Mesenchymal stem cell (in vitro differentiated cells and primary cell): Measurements from ENCODE around the gene PPIC.

Experiments used
- DNase-seq: peaks from one replicate; pipeline ENCODE4 v3.0.0-alpha.2; 2013
- H2AFZ ChIP-seq: one replicate; pipeline ENCODE4 v1.6.1; 2013; ENCODE audit warnings: low read depth, mild to moderate bottlenecking, control low read depth, inconsistent platforms, low read length, moderate library complexity
- H2AK5ac ChIP-seq: 2 replicates; pipeline ENCODE4 v1.6.1; 2013; ENCODE audit warnings: low read length, moderate library complexity, mild to moderate bottlenecking, inconsistent platforms; ENCODE audit not compliant: severe bottlenecking
- H2BK120ac ChIP-seq: one replicate; pipeline ENCODE4 v1.6.1; 2013; ENCODE audit warnings: low read depth, mild to moderate bottlenecking, inconsistent platforms, low read length, moderate library complexity
- H2BK12ac ChIP-seq, 2 experiments: one replicate each; pipeline ENCODE4 v1.6.1; 2013; ENCODE audit warnings: inconsistent platforms in 2 of 2, low read length in 2 of 2, mild to moderate bottlenecking in 2 of 2, moderate library complexity in 2 of 2, control low read depth in 1 of 2
- H2BK15ac ChIP-seq: one replicate; pipeline ENCODE4 v1.6.1; 2013; ENCODE audit warnings: mild to moderate bottlenecking, low read depth, inconsistent platforms; ENCODE audit not compliant: poor library complexity, severe bottlenecking
- H2BK5ac ChIP-seq: 2 replicates; pipeline ENCODE4 v1.6.1; 2013; ENCODE audit warnings: low read depth, mild to moderate bottlenecking, low read length, control low read depth, inconsistent platforms; ENCODE audit not compliant: poor library complexity, severe bottlenecking
- H3K14ac ChIP-seq, 2 experiments: one replicate each; pipeline ENCODE4 v1.6.1; 2013; ENCODE audit warnings: inconsistent platforms in 2 of 2, low read length in 2 of 2, control low read depth in 1 of 2, mild to moderate bottlenecking in 1 of 2, moderate library complexity in 1 of 2
- H3K18ac ChIP-seq, 2 experiments: one replicate each; pipeline ENCODE4 v1.6.1; 2013; ENCODE audit warnings: inconsistent platforms in 2 of 2, low read length in 2 of 2, control low read depth in 1 of 2, low read depth in 1 of 2, mild to moderate bottlenecking in 1 of 2
- H3K23ac ChIP-seq, 2 experiments: one replicate each; pipeline ENCODE4 v1.6.1; 2013; ENCODE audit warnings: inconsistent platforms in 2 of 2, low read length in 2 of 2, mild to moderate bottlenecking in 2 of 2, moderate library complexity in 2 of 2, control low read depth in 1 of 2
- H3K27ac ChIP-seq: 2 replicates; pipeline ENCODE4 v1.5.1; 2013; ENCODE audit warnings: mild to moderate bottlenecking, moderate library complexity, low read length, control low read depth, inconsistent platforms; ENCODE audit not compliant: poor library complexity, severe bottlenecking
- H3K27me3 ChIP-seq, 2 experiments: 2 replicates each; pipeline versions ENCODE4 v1.6.1 to v1.7.0; 2013; ENCODE audit warnings: low read length in 2 of 2, mild to moderate bottlenecking in 2 of 2, moderate library complexity in 2 of 2, control low read depth in 1 of 2, inconsistent platforms in 1 of 2; ENCODE audit not compliant: control insufficient read depth in 1 of 2, insufficient read depth in 1 of 2
- H3K36me3 ChIP-seq, 2 experiments: 2 replicates each; pipeline versions ENCODE4 v1.6.1 to v1.7.0; 2013; ENCODE audit warnings: low read length in 2 of 2, control low read depth in 1 of 2, inconsistent platforms in 1 of 2, low read depth in 1 of 2, mild to moderate bottlenecking in 1 of 2; ENCODE audit not compliant: insufficient read depth in 2 of 2, control insufficient read depth in 1 of 2
- H3K4ac ChIP-seq, 2 experiments: one replicate each; pipeline ENCODE4 v1.6.1; 2013; ENCODE audit warnings: inconsistent platforms in 2 of 2, low read length in 2 of 2, mild to moderate bottlenecking in 2 of 2, moderate library complexity in 2 of 2, control low read depth in 1 of 2, low read depth in 1 of 2
- H3K4me1 ChIP-seq: 2 replicates; pipeline ENCODE4 v1.6.1; 2013; ENCODE audit warnings: low read depth, low read length, control low read depth; ENCODE audit not compliant: control insufficient read depth, insufficient read depth
- H3K4me2 ChIP-seq: 2 replicates; pipeline ENCODE4 v1.6.1; 2013; ENCODE audit warnings: low read length, mild to moderate bottlenecking, inconsistent platforms; ENCODE audit not compliant: poor library complexity, severe bottlenecking
- H3K4me3 ChIP-seq, 2 experiments: 2 replicates each; pipeline versions ENCODE4 v1.5.1 to v1.7.0; 2013; ENCODE audit warnings: low read length in 2 of 2, mild to moderate bottlenecking in 2 of 2, control low read depth in 1 of 2, low read depth in 1 of 2; ENCODE audit not compliant: insufficient read depth in 1 of 2
- H3K79me1 ChIP-seq: replicated peaks from 2 replicates; pipeline ENCODE4 v1.6.1; 2013; ENCODE audit warnings: mild to moderate bottlenecking, control low read depth, low read length, inconsistent platforms; ENCODE audit not compliant: poor library complexity, severe bottlenecking
- H3K9ac ChIP-seq: 2 replicates; pipeline ENCODE4 v1.7.0; 2013; ENCODE audit warnings: mild to moderate bottlenecking, low read length, moderate library complexity
- H3K9me3 ChIP-seq: 2 replicates; pipeline ENCODE4 v1.7.0; 2013; ENCODE audit warnings: mild to moderate bottlenecking, low read length; ENCODE audit not compliant: control insufficient read depth
- H4K8ac ChIP-seq: one replicate; pipeline ENCODE4 v1.6.1; 2013; ENCODE audit warnings: inconsistent platforms, mild to moderate bottlenecking, low read length, moderate library complexity
- H4K91ac ChIP-seq: one replicate; pipeline ENCODE4 v1.6.1; 2013; ENCODE audit warnings: mild to moderate bottlenecking, low read length, inconsistent platforms
- WGBS: methylation state at CpG from one replicate; pipeline ENCODE4 v1.1.7; 2013; ENCODE audit warnings: mixed read lengths; 5-methylcytosine and 5-hydroxymethylcytosine counted together

PPIC gene

DNA sequence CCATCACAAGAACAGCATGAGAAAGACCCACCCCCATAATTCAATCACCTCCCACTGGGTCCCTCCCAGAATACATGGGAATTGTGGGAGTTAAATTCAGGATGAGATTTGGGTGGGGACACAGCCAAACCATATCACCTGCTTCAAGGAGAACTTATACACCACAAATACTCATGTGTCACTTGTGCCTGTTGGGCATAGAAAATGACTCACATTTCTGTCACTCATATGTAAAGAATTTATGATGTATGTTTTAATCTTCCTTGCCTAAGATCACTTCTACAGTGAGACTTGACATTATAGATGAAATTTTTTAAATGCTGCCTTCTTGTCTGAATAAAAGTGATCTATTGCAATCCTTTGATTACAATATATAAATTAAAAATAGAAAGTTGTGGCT lies 29.5 kb upstream of the PPIC start:
- no peak overlapping the region for H2AK5ac ChIP-seq
- H3K79me1 ChIP-seq, result no peaks in the 10 kb centered on the region
- H2BK15ac ChIP-seq, result no peak overlapping the region
- DNase-seq, result no peak
- no peaks in the 10 kb centered on the region for H3K36me3 ChIP-seq
- H2AFZ ChIP-seq, result no peak overlapping the region
- H3K18ac ChIP-seq, result no peak overlapping the region
- no peak overlapping the region for H3K14ac ChIP-seq
- H3K9me3 ChIP-seq, result peaks cover 4% of the 10 kb centered on the region
- no peak overlapping the region for H2BK12ac ChIP-seq
- H4K8ac ChIP-seq, result no peak overlapping the region
- H3K27ac ChIP-seq, result no peak overlapping the region
- H3K4me3 ChIP-seq, result no peak overlapping the region
- H3K4me2 ChIP-seq, result no peak overlapping the region
- H2BK5ac ChIP-seq, result no peak overlapping the region
- peaks cover 0 to 18% of the 10 kb centered on the region in 2 experiments for H3K27me3 ChIP-seq
- no peak overlapping the region for H3K23ac ChIP-seq
- no peak overlapping the region for H2BK120ac ChIP-seq
- no peak overlapping the region for H3K4ac ChIP-seq
- no peak overlapping the region for H3K9ac ChIP-seq
- H4K91ac ChIP-seq, result no peak overlapping the region
- no peaks in the 10 kb centered on the region for H3K4me1 ChIP-seq

- peaks cover 4% of the 10 kb centered on the region for H3K9me3 ChIP-seq
- no peak overlapping the region for H4K91ac ChIP-seq
- H3K14ac ChIP-seq, result no peak overlapping the region
- H3K4ac ChIP-seq, result no peak overlapping the region
- no peaks in the 10 kb centered on the region for H3K79me1 ChIP-seq
- no peak overlapping the region for H2BK15ac ChIP-seq
- H3K27me3 ChIP-seq, result peaks cover 0 to 7% of the 10 kb centered on the region in 2 experiments
- H3K9ac ChIP-seq, result no peak overlapping the region
- no peak overlapping the region for H4K8ac ChIP-seq
- DNase-seq, result no peak
- no peak overlapping the region for H2BK5ac ChIP-seq
- H3K18ac ChIP-seq, result no peak overlapping the region
- no peaks in the 10 kb centered on the region for H3K36me3 ChIP-seq
- no peak overlapping the region for H3K23ac ChIP-seq
- H2AFZ ChIP-seq, result no peak overlapping the region
- no peaks in the 10 kb centered on the region for H3K4me1 ChIP-seq
- H2BK120ac ChIP-seq, result no peak overlapping the region
- no peak overlapping the region for H2AK5ac ChIP-seq
- H2BK12ac ChIP-seq, result no peak overlapping the region
- H3K4me2 ChIP-seq, result no peak overlapping the region
- H3K4me3 ChIP-seq, result no peak overlapping the region
- no peak overlapping the region for H3K27ac ChIP-seq
These were observed 22.9 kb upstream of the PPIC start for GRCh38 chr5:123059455-123059854.

DNA sequence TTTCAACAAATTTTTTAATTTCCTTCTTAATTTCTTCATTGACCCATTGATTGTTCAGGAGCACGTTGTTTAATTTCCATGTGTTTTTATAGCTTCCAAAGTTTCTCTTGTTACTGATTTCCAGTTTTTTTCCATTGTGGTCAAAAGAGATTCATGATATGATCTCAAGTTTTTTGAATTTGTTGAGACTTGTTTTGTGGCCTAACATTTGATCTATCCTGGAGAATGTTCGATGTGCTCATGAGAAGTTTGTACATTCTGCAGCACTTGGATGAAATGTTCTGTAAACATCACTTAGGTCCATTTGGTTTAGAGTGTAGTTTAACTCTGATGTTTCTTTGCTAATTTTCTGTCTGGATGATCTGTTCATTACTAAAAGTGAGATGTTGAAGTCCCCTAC lies 14.7 kb upstream of the PPIC start:
- H3K27me3 ChIP-seq, result no peaks in the 10 kb centered on the region
- H3K4ac ChIP-seq, result no peak overlapping the region
- DNase-seq, result no peak
- no peak overlapping the region for H4K8ac ChIP-seq
- H3K4me3 ChIP-seq, result no peak overlapping the region
- no peak overlapping the region for H3K27ac ChIP-seq
- no peak overlapping the region for H2AFZ ChIP-seq
- no peak overlapping the region for H2BK120ac ChIP-seq
- H3K14ac ChIP-seq, result no peak overlapping the region
- H2AK5ac ChIP-seq, result no peak overlapping the region
- H4K91ac ChIP-seq, result no peak overlapping the region
- no peak overlapping the region for H3K9ac ChIP-seq
- no peaks in the 10 kb centered on the region for H3K4me1 ChIP-seq
- WGBS, result 90% methylated on average over 2 of the region's 2 CpGs
- no peak overlapping the region for H3K18ac ChIP-seq
- no peaks in the 10 kb centered on the region for H3K36me3 ChIP-seq
- H3K23ac ChIP-seq, result no peak overlapping the region
- H2BK12ac ChIP-seq, result no peak overlapping the region
- no peak overlapping the region for H2BK5ac ChIP-seq
- no peaks in the 10 kb centered on the region for H3K79me1 ChIP-seq
- H2BK15ac ChIP-seq, result no peak overlapping the region
- no peak overlapping the region for H3K4me2 ChIP-seq
- H3K9me3 ChIP-seq, result peaks cover 2% of the 10 kb centered on the region

DNA sequence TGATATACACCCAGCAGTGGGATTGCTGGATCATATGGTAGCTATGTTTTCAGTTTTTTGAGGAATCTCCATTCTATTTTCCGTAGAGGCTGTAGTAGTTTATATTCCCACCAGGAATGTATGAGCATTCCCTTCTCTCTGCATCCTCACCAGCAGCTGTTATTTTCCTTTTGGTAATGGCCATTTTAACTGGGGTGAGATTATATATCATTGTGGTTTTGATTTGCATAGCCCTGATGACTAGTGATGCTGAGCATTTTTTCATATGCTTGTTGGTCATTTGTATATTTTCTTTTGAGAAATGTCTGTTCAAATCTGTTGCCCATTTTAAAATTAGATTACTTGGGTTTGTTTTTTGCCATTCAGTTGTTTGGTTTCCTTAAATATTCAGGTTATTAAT lies 11.2 kb upstream of the PPIC start:
- Histone ChIP-seq H3K18ac (no peak overlapping the region), H4K91ac (no peak overlapping the region), H3K23ac (no peak overlapping the region), H3K36me3 (no peaks in the 10 kb centered on the region), H3K9ac (no peak overlapping the region), H2BK5ac (no peak overlapping the region), H3K4ac (no peak overlapping the region), H2BK12ac (no peak overlapping the region), H3K27ac (no peak overlapping the region), H2AK5ac (no peak overlapping the region), H3K4me2 (no peak overlapping the region), H4K8ac (no peak overlapping the region), H3K4me1 (no peaks in the 10 kb centered on the region), H2AFZ (no peak overlapping the region), H3K27me3 (no peaks in the 10 kb centered on the region), H3K4me3 (no peak overlapping the region), H3K14ac (no peak overlapping the region), H2BK120ac (no peak overlapping the region), H3K9me3 (peaks cover 2% of the 10 kb centered on the region), H3K79me1 (no peaks in the 10 kb centered on the region), H2BK15ac (no peak overlapping the region)
- no peak for DNase-seq
- no CpG with 5 or more reads among the region's 1 CpG for WGBS
